HEK293T (cell line): ENCODE results near the gene THOC7.

Experiments used
- BHLHE40 ChIP-seq: fragments of 450-650 bp; IDR thresholded peaks from 2 replicates; pipeline ENCODE4 v1.6.1; 2016; ENCODE audit warnings: mild to moderate bottlenecking, moderate library complexity, borderline replicate concordance
- FOXK2 ChIP-seq: fragments of 450-650 bp; IDR thresholded peaks from 2 replicates; pipeline ENCODE4 v1.6.1; 2016; ENCODE audit warnings: mild to moderate bottlenecking
- FOXM1 ChIP-seq: fragments of 450-650 bp; IDR thresholded peaks from 2 replicates; pipeline ENCODE4 v1.6.1; 2017; ENCODE audit warnings: mild to moderate bottlenecking, borderline replicate concordance
- NFRKB ChIP-seq: fragments of 450-650 bp; IDR thresholded peaks from 2 replicates; pipeline ENCODE4 v1.6.1; 2016; ENCODE audit warnings: mild to moderate bottlenecking, moderate library complexity
- SP1 ChIP-seq: fragments of 450-650 bp; IDR thresholded peaks from 2 replicates; pipeline ENCODE4 v1.6.1; 2017
- TARDBP ChIP-seq: fragments of 450-650 bp; IDR thresholded peaks from 2 replicates; pipeline ENCODE4 v1.6.1; 2016

DNA sequence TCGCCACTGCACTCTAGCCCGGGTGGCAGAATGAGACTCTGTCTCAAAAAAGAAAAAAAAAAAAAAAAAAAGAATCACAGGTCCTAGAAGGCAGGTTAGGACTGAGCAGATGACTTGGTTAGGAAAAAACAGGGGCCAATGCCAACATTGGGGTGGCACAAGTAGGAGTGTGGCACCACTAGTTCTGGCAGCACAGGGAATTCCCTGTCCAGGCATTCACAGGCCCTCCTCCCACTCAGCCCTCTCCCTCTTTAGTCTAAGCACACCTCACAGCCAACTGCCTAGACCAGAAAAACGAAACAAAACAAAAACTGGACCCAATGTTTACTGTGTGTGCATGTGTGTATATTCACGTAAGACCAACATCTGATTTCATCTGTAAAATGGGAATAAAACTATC is 10.5 kb downstream of the THOC7 start:
- TF ChIP-seq FOXK2 (no peak), SP1 (no peak), BHLHE40 (no peak), FOXM1 (no peak), TARDBP (no peak), NFRKB (no peak)
